Measurements from ENCODE around the gene ATP8B1.

GRCh38 chr18:57782049-57782448 lies 21.1 kb downstream of the ATP8B1 start:
- TF ChIP-seq POLR2A (IDR thresholded peaks at IDR 0.05) = no peak
- TF ChIP-seq, protein P1, sequence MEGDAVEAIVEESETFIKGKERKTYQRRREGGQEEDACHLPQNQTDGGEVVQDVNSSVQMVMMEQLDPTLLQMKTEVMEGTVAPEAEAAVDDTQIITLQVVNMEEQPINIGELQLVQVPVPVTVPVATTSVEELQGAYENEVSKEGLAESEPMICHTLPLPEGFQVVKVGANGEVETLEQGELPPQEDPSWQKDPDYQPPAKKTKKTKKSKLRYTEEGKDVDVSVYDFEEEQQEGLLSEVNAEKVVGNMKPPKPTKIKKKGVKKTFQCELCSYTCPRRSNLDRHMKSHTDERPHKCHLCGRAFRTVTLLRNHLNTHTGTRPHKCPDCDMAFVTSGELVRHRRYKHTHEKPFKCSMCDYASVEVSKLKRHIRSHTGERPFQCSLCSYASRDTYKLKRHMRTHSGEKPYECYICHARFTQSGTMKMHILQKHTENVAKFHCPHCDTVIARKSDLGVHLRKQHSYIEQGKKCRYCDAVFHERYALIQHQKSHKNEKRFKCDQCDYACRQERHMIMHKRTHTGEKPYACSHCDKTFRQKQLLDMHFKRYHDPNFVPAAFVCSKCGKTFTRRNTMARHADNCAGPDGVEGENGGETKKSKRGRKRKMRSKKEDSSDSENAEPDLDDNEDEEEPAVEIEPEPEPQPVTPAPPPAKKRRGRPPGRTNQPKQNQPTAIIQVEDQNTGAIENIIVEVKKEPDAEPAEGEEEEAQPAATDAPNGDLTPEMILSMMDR (IDR thresholded peaks at IDR 0.05) = no peak
